Left ventricle myocardium inferior (tissue), 1 donor: ENCODE results near the gene TTYH3. TPM values are rescaled to one million over a fixed set of nuclear protein-coding genes. Genes with fewer than 3 reads are reported as not detected.
"Not testable (repeated sequence)": the region's sequence is repeated elsewhere in the genome, so short reads cannot be mapped to it uniquely, and the experiment has no call there.

Source experiments
- DNase-seq: peaks from one replicate; pipeline ENCODE4 v3.0.0-alpha.2; 2020
- H3K27ac ChIP-seq: fragments of 200-600 bp; replicated peaks from 2 replicates; pipeline ENCODE4 v1.8.0; 2021
- H3K27me3 ChIP-seq: fragments of 200-600 bp; 2 replicates; pipeline ENCODE4 v1.8.0; 2021; ENCODE audit warnings: low read depth
- H3K36me3 ChIP-seq: fragments of 200-600 bp; 2 replicates; pipeline ENCODE4 v1.8.0; 2021
- H3K4me1 ChIP-seq: fragments of 200-600 bp; 2 replicates; pipeline ENCODE4 v1.8.0; 2021
- H3K4me3 ChIP-seq: fragments of 200-600 bp; 2 replicates; pipeline ENCODE4 v1.8.0; 2021; ENCODE audit warnings: mild to moderate bottlenecking, moderate library complexity
- H3K9me3 ChIP-seq: fragments of 200-600 bp; replicated peaks from 2 replicates; pipeline ENCODE4 v1.8.0; 2021
- CTCF ChIP-seq: fragments of 200-600 bp; IDR thresholded peaks from 2 replicates; pipeline ENCODE4 v1.8.0; 2021; ENCODE audit warnings: antibody characterized with exemption, mild to moderate bottlenecking, borderline replicate concordance
- intact Hi-C: fragments of 100-400 bp; cut with micrococcal nuclease; formaldehyde crosslinking; loops from one replicate; pipeline ENCODE4 v1.11.0; 2022
- total RNA-seq: library from RNA; stranded (reverse); fragmentation: NEBNext Ultra II Directional; extraction: Animal tissue kit (Norgen Biotek cat#: 25700); gene quantifications from one replicate; pipeline ENCODE4 v1.2.1, GENCODE V29; 2021
- donor health status: DM: no; HTN: yes; CAD: no; lungs with severe emphysema.

TTYH3 gene
- total RNA-seq, 1 donor from 2014 or later = 10.9 TPM

- DNase-seq = no peak
- intact Hi-C loops = no loop called here
- Histone ChIP-seq H3K36me3 (peaks cover 48% of the 10 kb centered on the region), H3K27me3 (no peaks in the 10 kb centered on the region), H3K27ac (no peak overlapping the region), H3K4me1 (no peaks in the 10 kb centered on the region), H3K9me3 (no peaks in the 10 kb centered on the region), H3K4me3 (no peak overlapping the region)
- TF ChIP-seq CTCF = no peak
These were observed 45.3 kb upstream of the TTYH3 start for GRCh38 chr7:2586326-2587020.

- Histone ChIP-seq H3K9me3 (no peaks in the 10 kb centered on the region), H3K36me3 (peaks cover 53% of the 10 kb centered on the region), H3K27me3 (no peaks in the 10 kb centered on the region), H3K4me3 (no peak overlapping the region), H3K27ac (no peak overlapping the region), H3K4me1 (no peaks in the 10 kb centered on the region)
- TF ChIP-seq CTCF = no peak
- intact Hi-C loops = no loop called here
- no peak for DNase-seq
These were observed 44.7 kb upstream of the TTYH3 start for GRCh38 chr7:2587134-2587533.

GRCh38 chr7:2587778-2588177 lies 44.0 kb upstream of the TTYH3 start:
- Histone ChIP-seq H3K36me3 (peaks cover 60% of the 10 kb centered on the region), H3K9me3 (no peaks in the 10 kb centered on the region), H3K27me3 (no peaks in the 10 kb centered on the region), H3K27ac (no peak overlapping the region), H3K4me1 (no peaks in the 10 kb centered on the region), H3K4me3 (no peak overlapping the region)
- no peak for DNase-seq
- no peak for TF ChIP-seq CTCF
- intact Hi-C loops = no loop called here

- Histone ChIP-seq H3K9me3 (no peaks in the 10 kb centered on the region), H3K4me1 (no peaks in the 10 kb centered on the region), H3K27ac (no peak overlapping the region), H3K36me3 (peaks cover 69% of the 10 kb centered on the region), H3K4me3 (no peak overlapping the region), H3K27me3 (no peaks in the 10 kb centered on the region)
- no peak for DNase-seq
- intact Hi-C loops = no loop called here
- TF ChIP-seq CTCF = no peak
These were observed 42.4 kb upstream of the TTYH3 start for GRCh38 chr7:2589341-2589740.

GRCh38 chr7:2589941-2590340 lies 41.8 kb upstream of the TTYH3 start:
- H3K4me1 ChIP-seq, H3K27me3 ChIP-seq, H3K9me3 ChIP-seq, intact Hi-C loops, DNase-seq, H3K4me3 ChIP-seq, H3K27ac ChIP-seq: not testable (repeated sequence)
- peaks cover 69% of the 10 kb centered on the region for H3K36me3 ChIP-seq

- DNase-seq = no peak
- H3K27me3 ChIP-seq = no peaks in the 10 kb centered on the region
- H3K27ac ChIP-seq = no peak overlapping the region
- H3K36me3 ChIP-seq = peaks cover 73% of the 10 kb centered on the region
- intact Hi-C loops = no loop called here
- TF ChIP-seq CTCF = no peak
- no peaks in the 10 kb centered on the region for H3K4me1 ChIP-seq
- H3K4me3 ChIP-seq = no peak overlapping the region
- H3K9me3 ChIP-seq = no peaks in the 10 kb centered on the region
These were observed 39.4 kb upstream of the TTYH3 start for GRCh38 chr7:2592375-2592865.
